GM21423 (cell line): Measurements from ENCODE around the gene SCFD2.
A peak's percentile ranks its signal among the peaks of the same experiment; 100 is the strongest.
"Not testable (repeated sequence)": the region's sequence is repeated elsewhere in the genome, so short reads cannot be mapped to it uniquely, and the experiment has no call there.

ENCODE experiments used
- ATAC-seq: cut with Tn5 transposase; IDR thresholded peaks from one replicate; pipeline ENCODE4 v1.9.1; 2021; ENCODE audit warnings: mild to moderate bottlenecking, moderate library complexity; ENCODE audit not compliant: unreplicated experiment

The SCFD2 gene

GRCh38 chr4:52995360-52996030, 370.4 kb downstream of the SCFD2 start:
- no peak for ATAC-seq

GRCh38 chr4:52994567-52994966, 371.3 kb downstream of the SCFD2 start:
- no peak for ATAC-seq

- ATAC-seq, result no peak
Measured at GRCh38 chr4:52993771-52994170, 372.1 kb downstream of the SCFD2 start.

GRCh38 chr4:52992551-52992950, 373.3 kb downstream of the SCFD2 start:
- not testable (repeated sequence) for ATAC-seq

- no peak for ATAC-seq
Measured at GRCh38 chr4:52991472-52991871, 374.4 kb downstream of the SCFD2 start.

- no peak for ATAC-seq
Measured at GRCh38 chr4:52990706-52991105, 375.2 kb downstream of the SCFD2 start.

- no peak for ATAC-seq
Measured at GRCh38 chr4:52989865-52990264, 376.0 kb downstream of the SCFD2 start.

GRCh38 chr4:52987392-52988056, 378.3 kb downstream of the SCFD2 start:
- ATAC-seq, result no peak

- ATAC-seq, result no peak
Measured at GRCh38 chr4:52984462-52984881, 381.4 kb downstream of the SCFD2 start.

GRCh38 chr4:52983563-52984303, 382.1 kb downstream of the SCFD2 start:
- ATAC-seq, result peak; percentile 46

GRCh38 chr4:52982946-52983340, 382.9 kb downstream of the SCFD2 start:
- no peak for ATAC-seq

GRCh38 chr4:52982255-52982945, 383.5 kb downstream of the SCFD2 start:
- ATAC-seq, result no peak

- no peak for ATAC-seq
Measured at GRCh38 chr4:52979821-52980590, 385.9 kb downstream of the SCFD2 start.

GRCh38 chr4:52979020-52979419, 386.8 kb downstream of the SCFD2 start:
- ATAC-seq, result no peak

GRCh38 chr4:52977252-52977651, 388.6 kb downstream of the SCFD2 start:
- ATAC-seq, result no peak

- ATAC-seq, result no peak
Measured at GRCh38 chr4:52976523-52977230, 389.2 kb downstream of the SCFD2 start.

- ATAC-seq, result no peak
Measured at GRCh38 chr4:52968691-52969090, 397.2 kb downstream of the SCFD2 start.

- no peak for ATAC-seq
Measured at GRCh38 chr4:52968241-52968640, 397.6 kb downstream of the SCFD2 start.

GRCh38 chr4:52966781-52967180, 399.1 kb downstream of the SCFD2 start:
- no peak for ATAC-seq

GRCh38 chr4:52966172-52966571, 399.7 kb downstream of the SCFD2 start:
- ATAC-seq, result no peak
